GM12891 (cell line): ENCODE results near the gene WDR20.
"Not testable (repeated sequence)": the region's sequence is repeated elsewhere in the genome, so short reads cannot be mapped to it uniquely, and the experiment has no call there.

ENCODE experiments used
- DNase-seq: peaks from one replicate; pipeline ENCODE4 v3.0.0; 2011; ENCODE audit warnings: low spot score; ENCODE audit not compliant: insufficient read length
- FAIRE-seq: peaks from 2 replicates; lab custom pipeline; 2011; peaks lifted over from hg19 to GRCh38; lab: Jason Lieb, UNC
- PAX5 ChIP-seq: IDR thresholded peaks from 2 replicates; pipeline ENCODE4 v1.6.1; 2011; ENCODE audit warnings: low read length, moderate library complexity, mild to moderate bottlenecking; ENCODE audit not compliant: insufficient read depth, severe bottlenecking
- POLR2A ChIP-seq: IDR thresholded peaks from 2 replicates; pipeline ENCODE4 v1.6.1; 2011; ENCODE audit warnings: low read depth, low read length, control low read depth
- POLR2AphosphoS5 ChIP-seq: IDR thresholded peaks from 2 replicates; pipeline ENCODE4 v1.6.1; 2011; ENCODE audit warnings: low read depth, low read length, control low read depth
- POU2F2 ChIP-seq: IDR thresholded peaks from 2 replicates; pipeline ENCODE4 v1.6.1; 2011; ENCODE audit warnings: low read depth, mild to moderate bottlenecking, control low read depth, low read length, moderate library complexity
- SPI1 ChIP-seq: IDR thresholded peaks from 2 replicates; pipeline ENCODE4 v1.6.1; 2011; ENCODE audit warnings: low read depth, low read length, control low read depth
- TAF1 ChIP-seq: IDR thresholded peaks from 2 replicates; pipeline ENCODE4 v1.6.1; 2011; ENCODE audit warnings: low read depth, low read length, control low read depth

Gene WDR20

DNA sequence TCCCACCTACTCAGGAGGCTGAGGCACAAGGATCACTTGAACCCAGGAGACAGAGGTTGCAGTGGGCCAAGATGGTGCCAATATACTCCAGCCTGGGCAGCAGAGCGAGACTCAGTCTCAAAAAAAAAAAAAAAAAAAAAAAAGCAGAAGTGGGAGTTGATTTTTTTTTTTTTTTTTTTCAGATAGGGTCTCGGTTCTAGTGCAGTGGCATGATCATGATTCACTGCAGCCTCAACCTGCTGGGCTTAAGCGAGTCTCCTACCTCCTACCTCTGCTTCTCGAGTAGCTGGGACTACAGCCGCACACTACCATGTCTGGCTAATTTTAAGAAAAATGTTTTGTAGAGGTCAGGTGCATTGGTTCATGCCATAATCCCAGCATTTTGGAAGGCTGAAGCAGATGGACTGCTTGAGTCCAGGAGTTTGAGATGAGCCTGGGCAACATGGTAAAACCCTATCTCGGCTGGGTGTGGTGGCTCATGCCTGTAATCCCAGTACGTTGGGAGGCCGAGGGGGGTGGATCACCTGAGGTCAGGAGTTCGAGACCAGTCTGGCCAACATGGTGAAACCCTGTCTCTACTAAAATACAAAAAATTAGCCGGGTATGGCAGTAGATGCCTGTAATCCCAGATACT, 36.5 kb upstream of the WDR20 start:
- TF ChIP-seq TAF1 (no peak), SPI1 (peak; percentile 96), PAX5 (peak; percentile 81), POLR2AphosphoS5 (no peak)
- FAIRE-seq, result peak; percentile 76
- no peak for DNase-seq

GRCh38 chr14:102105369-102105768, 34.3 kb upstream of the WDR20 start:
- no peak for TF ChIP-seq PAX5
- TF ChIP-seq POU2F2, result no peak
- no peak for TF ChIP-seq TAF1
- no peak for TF ChIP-seq SPI1
- no peak for TF ChIP-seq POLR2A
- no peak for TF ChIP-seq POLR2AphosphoS5
- DNase-seq (no peak), FAIRE-seq (no peak)

DNA sequence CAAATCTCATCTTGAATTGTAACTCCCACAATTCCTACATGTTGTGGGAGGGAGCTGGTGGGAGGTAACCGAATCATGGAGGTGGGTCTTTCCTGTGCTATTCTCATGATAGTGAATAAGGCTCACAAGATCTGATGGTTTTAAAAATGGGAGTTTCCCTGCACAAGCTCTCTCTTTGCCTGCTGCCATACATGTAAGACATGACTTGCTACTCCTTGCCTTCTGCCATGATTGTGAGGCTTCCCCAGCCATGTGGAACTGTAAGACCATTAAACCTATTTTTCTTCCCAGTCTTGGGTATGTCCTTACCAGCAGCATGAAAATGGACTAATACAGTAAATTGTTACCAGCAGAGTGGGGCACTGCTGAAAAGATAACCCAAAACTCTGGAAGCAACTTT, 30.4 kb upstream of the WDR20 start:
- DNase-seq, FAIRE-seq: not testable (repeated sequence)

- TF ChIP-seq TAF1 (no peak), POU2F2 (no peak), POLR2AphosphoS5 (no peak), POLR2A (no peak), SPI1 (no peak), PAX5 (no peak)
- DNase-seq, result no peak
- FAIRE-seq, result no peak
These were observed 28.6 kb upstream of the WDR20 start for GRCh38 chr14:102111101-102111500.

GRCh38 chr14:102116361-102117180, 23.1 kb upstream of the WDR20 start:
- DNase-seq (no peak), FAIRE-seq (no peak)
- no peak for TF ChIP-seq PAX5
- TF ChIP-seq POLR2A, result no peak
- TF ChIP-seq POU2F2, result no peak
- no peak for TF ChIP-seq SPI1
- no peak for TF ChIP-seq TAF1
- TF ChIP-seq POLR2AphosphoS5, result no peak

- no peak for FAIRE-seq
- TF ChIP-seq TAF1 (no peak), SPI1 (no peak), POU2F2 (no peak), POLR2AphosphoS5 (no peak), POLR2A (no peak), PAX5 (no peak)
- no peak for DNase-seq
These were observed 21.8 kb upstream of the WDR20 start for GRCh38 chr14:102117852-102118251.

GRCh38 chr14:102120888-102121287, 18.8 kb upstream of the WDR20 start:
- FAIRE-seq (no peak), DNase-seq (no peak)
- no peak for TF ChIP-seq POU2F2
- TF ChIP-seq PAX5, result no peak
- no peak for TF ChIP-seq POLR2AphosphoS5
- no peak for TF ChIP-seq POLR2A
- TF ChIP-seq SPI1, result no peak
- TF ChIP-seq TAF1, result no peak

GRCh38 chr14:102121567-102121966, 18.1 kb upstream of the WDR20 start:
- DNase-seq (no peak), FAIRE-seq (no peak)
- TF ChIP-seq POU2F2 (no peak), POLR2AphosphoS5 (no peak), SPI1 (no peak), TAF1 (no peak), POLR2A (no peak), PAX5 (no peak)

DNA sequence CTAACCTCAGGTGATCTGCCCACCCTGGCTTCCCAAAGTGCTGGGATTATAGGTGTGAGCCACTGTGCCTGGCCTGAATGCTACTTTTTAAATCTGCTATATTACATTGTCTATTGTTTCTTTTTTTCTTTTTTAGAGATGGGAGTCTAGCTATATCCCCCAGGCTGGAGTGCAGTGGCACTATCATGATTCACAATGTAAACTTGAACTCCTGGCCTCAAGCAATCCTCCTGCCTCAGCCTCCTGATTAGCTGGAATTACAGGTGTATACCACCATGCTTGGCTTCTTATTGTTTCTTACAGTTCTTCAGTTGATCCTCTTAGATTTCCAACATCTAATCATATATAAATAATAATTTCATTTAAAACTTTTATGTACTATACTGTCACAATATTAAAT, 15.3 kb upstream of the WDR20 start:
- DNase-seq (no peak), FAIRE-seq (no peak)
- TF ChIP-seq TAF1 (no peak), POU2F2 (no peak)

- FAIRE-seq (no peak), DNase-seq (no peak)
- TF ChIP-seq POLR2AphosphoS5, result no peak
- TF ChIP-seq SPI1, result no peak
- TF ChIP-seq PAX5, result no peak
- TF ChIP-seq POLR2A, result no peak
These were observed 14.2 kb upstream of the WDR20 start for GRCh38 chr14:102125546-102125945.
